Measurements from ENCODE around the gene MBTD1.
"Not testable (repeated sequence)": the region's sequence is repeated elsewhere in the genome, so short reads cannot be mapped to it uniquely, and the experiment has no call there.

MBTD1 gene

GRCh38 chr17:51255673-51256072 lies 4.2 kb downstream of the MBTD1 start:
- DNase-seq (ENCODE audit: low spot score) = no peak

- DNase-seq (ENCODE audit: low spot score) = no peak
Observed at GRCh38 chr17:51251010-51251409, 8.8 kb downstream of the MBTD1 start.

DNA sequence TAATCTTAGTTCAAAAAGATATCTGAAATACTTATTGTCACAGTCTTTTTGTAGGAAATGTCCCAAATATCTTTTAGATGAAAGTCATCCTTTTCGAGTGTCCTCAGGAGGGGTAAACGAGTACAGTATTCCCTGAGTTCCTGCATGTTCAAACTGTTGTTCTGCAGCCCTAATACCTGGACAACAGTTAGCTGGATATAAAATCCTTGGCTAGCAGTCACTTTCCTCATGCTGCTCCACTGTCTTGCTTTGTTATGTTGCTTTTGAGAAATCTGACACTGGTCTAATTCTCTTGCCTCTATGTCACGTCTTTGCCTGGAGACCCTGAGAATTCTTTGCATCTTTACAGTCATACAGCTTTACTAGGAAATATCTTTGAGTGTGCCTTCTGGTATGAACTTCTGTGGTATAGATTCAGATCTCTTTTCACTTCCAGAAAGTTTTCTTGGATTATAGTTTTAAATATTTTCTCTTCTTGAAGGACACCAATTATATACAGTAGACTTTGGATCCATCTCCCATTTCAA lies 9.5 kb downstream of the MBTD1 start:
- no peak for DNase-seq (ENCODE audit: low spot score)

- no peak for DNase-seq (ENCODE audit: low spot score)
Observed at GRCh38 chr17:51245535-51245934, 14.3 kb downstream of the MBTD1 start.

GRCh38 chr17:51244041-51244440 lies 15.8 kb downstream of the MBTD1 start:
- no peak for DNase-seq (ENCODE audit: low spot score)

GRCh38 chr17:51240275-51240674 lies 19.6 kb downstream of the MBTD1 start:
- DNase-seq (ENCODE audit: low spot score) = no peak

- no peak for DNase-seq (ENCODE audit: low spot score)
Observed at GRCh38 chr17:51238255-51238887, 21.5 kb downstream of the MBTD1 start.

DNA sequence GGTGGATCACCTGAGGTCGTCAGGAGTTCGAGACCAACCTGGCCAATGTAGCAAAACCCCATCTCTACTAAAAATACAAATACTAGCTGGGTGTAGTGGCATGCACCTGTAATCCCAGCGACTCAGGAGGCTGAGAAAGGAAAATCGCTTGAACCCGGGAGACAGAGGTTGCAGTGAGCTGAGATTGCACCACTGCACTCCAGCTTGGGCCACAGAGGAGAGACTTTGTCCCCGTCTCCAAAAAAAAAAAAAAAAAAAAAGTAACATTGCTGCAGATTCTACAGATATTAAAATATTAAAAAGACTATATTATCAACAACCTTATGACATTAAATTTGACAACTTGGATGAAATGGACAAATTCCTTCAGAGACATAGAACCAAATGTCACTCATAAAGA lies 25.7 kb downstream of the MBTD1 start:
- DNase-seq (ENCODE audit: low spot score) = no peak

DNA sequence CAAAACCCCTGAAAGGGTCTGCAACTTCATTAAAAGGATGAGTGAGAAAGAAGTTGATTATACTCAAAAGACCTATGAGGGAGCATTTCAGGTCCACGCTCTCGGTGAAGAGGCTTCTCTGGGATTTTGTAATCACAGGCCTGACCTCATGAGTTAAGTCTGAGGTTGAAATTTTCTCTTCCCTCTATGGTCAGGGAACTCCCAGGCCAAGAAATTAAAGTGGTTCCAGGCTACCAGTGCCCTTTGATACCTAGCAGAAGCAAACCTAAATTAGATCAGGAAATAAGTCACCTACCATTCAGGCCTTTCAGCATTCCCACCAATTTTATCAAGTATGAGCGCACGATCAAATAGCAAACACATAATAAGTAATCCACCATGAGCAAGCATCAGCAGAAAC lies 27.9 kb downstream of the MBTD1 start:
- no peak for DNase-seq (ENCODE audit: low spot score)

- no peak for DNase-seq (ENCODE audit: low spot score)
Observed at GRCh38 chr17:51230306-51230705, 29.5 kb downstream of the MBTD1 start.

- DNase-seq (ENCODE audit: low spot score) = no peak
Observed at GRCh38 chr17:51229889-51230288, 30.0 kb downstream of the MBTD1 start.

GRCh38 chr17:51228161-51228560 lies 31.7 kb downstream of the MBTD1 start:
- no peak for DNase-seq (ENCODE audit: low spot score)

DNA sequence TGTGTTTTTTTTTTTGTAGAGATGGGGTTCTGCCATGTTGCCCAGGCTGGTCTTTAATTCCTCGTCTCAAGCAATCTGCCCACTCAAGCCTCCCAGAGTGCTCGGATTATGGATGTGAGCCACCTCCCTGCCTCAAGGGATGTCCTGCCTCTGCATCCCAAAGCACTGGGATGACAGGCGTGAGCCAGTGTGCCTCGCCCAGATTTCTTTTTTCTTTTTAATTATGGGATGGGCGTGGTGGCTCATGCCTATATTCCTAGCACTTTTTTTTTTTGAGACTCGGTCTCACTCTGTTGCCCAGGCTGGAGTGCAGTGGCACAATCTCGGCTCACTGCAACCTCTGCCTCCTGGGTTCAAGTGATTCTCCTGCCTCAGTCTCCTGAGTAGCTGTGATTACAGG lies 34.3 kb downstream of the MBTD1 start:
- DNase-seq (ENCODE audit: low spot score) = not testable (repeated sequence)

DNA sequence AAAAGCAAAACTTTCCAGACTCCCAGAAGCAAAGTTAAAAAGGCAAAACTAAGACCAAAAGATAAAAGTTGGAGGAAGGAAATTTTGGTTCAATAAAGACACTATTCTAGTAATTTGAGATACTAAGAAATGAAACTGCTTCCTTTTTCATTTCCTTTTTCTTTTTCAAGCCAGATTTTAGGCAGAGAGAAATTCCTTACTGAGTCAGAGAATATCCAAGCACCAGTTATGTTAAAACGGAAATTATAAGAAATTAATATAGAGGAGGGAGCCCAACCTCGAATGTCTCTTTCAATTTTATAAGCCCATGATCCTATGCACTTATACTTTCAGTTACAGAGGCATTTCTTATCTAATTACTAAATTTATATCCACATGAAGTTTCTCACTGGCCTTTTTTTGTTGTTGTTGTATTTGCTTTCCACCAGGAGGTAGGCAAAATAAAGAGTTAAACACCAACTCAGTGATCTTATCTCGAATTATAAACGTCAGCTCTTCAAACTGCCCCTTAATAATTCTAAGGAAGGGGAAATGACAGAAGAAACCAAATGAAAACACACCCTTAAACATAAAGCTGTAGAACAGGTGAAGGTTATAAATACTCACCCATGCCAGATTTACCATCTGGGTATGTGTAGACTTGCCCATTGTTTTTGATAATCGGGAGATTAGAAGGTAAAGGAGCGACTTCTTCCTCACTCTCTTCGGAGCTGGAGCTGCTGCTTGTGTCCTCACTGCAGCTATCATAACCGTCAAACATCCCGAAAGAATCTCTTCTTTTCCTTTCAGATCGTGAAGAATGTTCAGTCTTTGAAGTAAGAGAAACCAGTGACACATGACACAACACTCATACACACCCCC lies 35.2 kb downstream of the MBTD1 start:
- no peak for DNase-seq (ENCODE audit: low spot score)

DNA sequence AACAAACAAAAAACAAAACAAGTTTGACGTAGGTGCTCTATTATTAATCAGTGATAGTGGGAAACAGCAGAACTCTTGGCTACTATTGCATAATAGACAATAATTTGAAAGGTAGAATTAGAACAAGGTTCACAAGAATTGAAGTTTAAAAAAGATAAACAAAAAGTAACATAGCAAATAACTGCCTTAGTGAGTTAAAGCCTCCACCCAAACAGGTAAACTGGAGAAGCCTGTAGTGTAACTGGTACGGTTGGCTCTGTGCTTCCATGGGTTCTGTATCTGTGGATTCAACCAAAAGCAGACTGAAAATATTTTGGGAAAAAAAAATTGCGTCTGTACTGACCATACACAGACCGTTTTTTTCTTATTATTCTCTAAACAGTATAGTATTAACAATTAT lies 38.5 kb downstream of the MBTD1 start:
- no peak for DNase-seq (ENCODE audit: low spot score)

GRCh38 chr17:51217946-51218345 lies 41.9 kb downstream of the MBTD1 start:
- DNase-seq (ENCODE audit: low spot score) = no peak

DNA sequence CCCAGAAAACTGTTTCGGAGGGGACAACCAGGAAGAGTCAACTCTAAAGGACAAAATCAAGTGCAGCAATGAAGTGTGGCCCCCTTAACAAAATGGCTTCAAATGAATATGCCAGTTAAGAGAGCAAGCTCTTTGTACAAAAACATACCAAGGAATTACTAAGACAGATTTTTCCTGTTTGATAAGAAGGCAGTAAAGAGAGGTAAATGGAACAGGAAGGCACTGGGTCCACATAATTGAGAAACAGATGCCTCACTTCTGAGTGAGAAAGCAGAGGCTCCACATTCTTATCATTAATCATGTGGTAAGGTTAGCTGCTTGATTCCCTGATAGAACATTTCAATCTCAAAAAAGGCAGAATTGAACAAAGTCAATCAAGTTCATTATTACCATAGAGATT lies 44.9 kb downstream of the MBTD1 start:
- no peak for DNase-seq (ENCODE audit: low spot score)

GRCh38 chr17:51203838-51204237 lies 56.0 kb downstream of the MBTD1 start:
- no peak for DNase-seq (ENCODE audit: low spot score)

GRCh38 chr17:51200846-51201245 lies 59.0 kb downstream of the MBTD1 start:
- DNase-seq (ENCODE audit: low spot score) = no peak

DNA sequence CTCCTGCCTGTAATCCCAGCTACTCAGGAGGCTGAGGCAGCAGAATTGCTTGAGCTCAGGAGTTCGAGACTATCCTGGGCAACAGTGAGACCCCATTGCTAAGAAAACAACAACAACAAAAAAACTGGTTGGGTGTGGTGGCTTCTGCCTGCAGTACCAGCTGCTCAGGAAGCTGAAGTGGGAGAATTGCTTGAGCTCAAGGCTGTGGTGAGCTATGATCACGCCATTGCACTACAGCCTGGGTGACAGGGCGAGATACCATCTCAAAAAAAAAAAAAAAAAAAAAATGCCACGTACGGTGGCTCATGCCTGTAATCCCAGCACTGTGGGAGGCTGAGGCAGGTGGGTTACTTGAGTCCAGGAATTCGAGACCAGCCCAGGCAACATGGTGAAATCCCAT lies 59.6 kb downstream of the MBTD1 start:
- DNase-seq (ENCODE audit: low spot score) = no peak

DNA sequence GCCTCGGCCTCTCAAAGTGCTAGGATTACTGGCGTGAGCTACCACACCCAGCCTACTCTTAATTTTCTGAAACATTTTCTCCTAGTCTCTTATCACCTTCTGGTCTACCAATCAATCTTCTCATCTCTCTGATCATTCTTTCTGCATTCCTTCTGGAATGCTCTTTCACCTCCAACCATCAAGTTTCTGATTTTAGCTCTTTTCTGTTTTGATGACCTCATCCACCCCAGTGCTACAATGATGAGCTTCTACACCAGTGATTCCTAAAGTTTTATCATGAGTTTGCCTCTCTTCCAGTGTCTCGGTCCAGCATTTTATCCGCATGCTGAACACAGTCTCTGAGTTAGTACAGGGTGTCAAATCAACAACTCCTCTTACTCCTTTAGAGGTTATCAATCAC lies 62.1 kb downstream of the MBTD1 start:
- no peak for DNase-seq (ENCODE audit: low spot score)

- no peak for DNase-seq (ENCODE audit: low spot score)
Observed at GRCh38 chr17:51191895-51192294, 68.0 kb downstream of the MBTD1 start.

DNA sequence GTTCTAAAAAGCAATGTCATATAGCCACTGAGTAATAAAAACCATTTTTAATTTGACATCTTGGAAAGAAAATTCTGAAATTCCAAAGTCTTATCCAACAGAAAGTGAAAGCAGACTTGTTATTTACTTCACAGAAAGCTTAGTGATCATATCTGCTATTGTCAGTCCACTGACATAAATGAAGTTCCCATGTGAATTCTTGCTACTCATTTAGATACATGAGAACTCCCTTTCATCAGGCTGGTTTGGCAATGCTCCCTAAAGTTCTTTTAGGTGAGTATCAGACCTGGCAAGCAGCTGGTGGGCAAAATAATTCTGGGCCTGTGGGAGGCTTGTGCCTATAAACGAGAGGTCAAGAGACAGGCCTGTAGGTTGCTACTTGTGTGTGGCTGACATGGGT lies 70.2 kb downstream of the MBTD1 start:
- DNase-seq (ENCODE audit: low spot score) = no peak

DNA sequence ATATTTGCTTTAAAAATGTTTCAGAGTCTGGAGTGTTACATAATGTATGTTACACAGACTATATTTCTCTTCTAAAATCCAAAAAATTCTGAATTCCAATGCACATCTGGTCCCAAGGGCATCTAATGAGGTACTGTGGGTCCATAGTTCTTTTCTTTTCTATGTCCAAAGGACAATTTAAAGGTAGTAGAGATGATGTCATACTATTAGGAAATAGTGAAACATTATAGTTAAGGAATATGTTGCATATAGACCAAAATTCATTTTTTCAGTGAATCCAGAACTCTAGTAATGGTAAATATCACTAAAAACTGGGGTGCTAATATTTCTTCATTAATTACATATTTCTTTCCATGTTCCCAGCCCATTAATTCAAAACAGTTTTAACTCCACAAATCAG lies 70.7 kb downstream of the MBTD1 start:
- DNase-seq (ENCODE audit: low spot score) = no peak

All from SW480 (cell line).